ENCODE results near the gene FRY.

GRCh38 chr13:32139251-32139650, 107.7 kb downstream of the FRY start:
- TF ChIP-seq CTCF (IDR thresholded peaks at IDR 0.05) (no peak), POLR2A (IDR thresholded peaks at IDR 0.05) (no peak)

Data from uterus (tissue), 2 donors.